GM18868 (cell line): ENCODE results near the gene NDST1.
A peak's percentile ranks its signal among the peaks of the same experiment; 100 is the strongest.

Source experiments
- ATAC-seq: cut with Tn5 transposase; IDR thresholded peaks from one replicate; pipeline ENCODE4 v1.9.1; 2021; ENCODE audit warnings: mild to moderate bottlenecking, moderate library complexity; ENCODE audit not compliant: unreplicated experiment

Gene NDST1

GRCh38 chr5:150540615-150541396 lies 32.9 kb downstream of the NDST1 start:
- ATAC-seq: no peak

DNA sequence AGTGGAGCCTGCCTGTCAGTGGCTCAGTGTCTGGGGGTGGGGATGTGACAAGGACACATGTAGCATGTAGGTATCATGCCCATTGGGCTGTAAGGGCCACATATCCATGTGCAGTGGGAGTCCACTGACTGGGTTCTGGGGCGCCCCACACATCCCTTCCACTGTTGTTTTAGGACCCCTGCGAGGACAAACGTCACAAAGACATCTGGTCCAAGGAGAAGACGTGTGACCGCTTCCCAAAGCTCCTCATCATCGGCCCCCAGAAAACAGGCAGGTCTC lies 33.4 kb downstream of the NDST1 start:
- no peak for ATAC-seq

DNA sequence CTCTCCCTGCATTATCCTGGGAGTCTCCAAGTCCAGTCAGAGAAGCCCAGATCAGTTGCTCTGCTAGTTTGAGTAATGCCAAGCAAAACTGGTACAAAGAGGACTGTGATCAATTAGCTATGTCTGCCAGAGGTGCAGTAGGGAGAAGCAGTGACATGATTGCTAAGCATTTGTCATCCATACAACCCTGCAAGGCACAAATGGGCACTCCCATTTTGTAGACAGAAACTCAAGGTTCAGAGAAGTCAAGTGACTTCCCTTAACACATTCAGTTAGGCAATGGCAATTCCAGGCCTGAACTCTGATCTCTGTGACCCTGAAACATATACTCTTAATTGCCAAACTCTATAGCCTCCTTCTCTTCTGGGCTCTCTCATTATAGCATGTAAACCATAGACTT lies 34.0 kb downstream of the NDST1 start:
- ATAC-seq: no peak

GRCh38 chr5:150542933-150543445 lies 35.1 kb downstream of the NDST1 start:
- no peak for ATAC-seq

- ATAC-seq: peak; percentile 98
These were observed 36.8 kb downstream of the NDST1 start for GRCh38 chr5:150544611-150545219.

DNA sequence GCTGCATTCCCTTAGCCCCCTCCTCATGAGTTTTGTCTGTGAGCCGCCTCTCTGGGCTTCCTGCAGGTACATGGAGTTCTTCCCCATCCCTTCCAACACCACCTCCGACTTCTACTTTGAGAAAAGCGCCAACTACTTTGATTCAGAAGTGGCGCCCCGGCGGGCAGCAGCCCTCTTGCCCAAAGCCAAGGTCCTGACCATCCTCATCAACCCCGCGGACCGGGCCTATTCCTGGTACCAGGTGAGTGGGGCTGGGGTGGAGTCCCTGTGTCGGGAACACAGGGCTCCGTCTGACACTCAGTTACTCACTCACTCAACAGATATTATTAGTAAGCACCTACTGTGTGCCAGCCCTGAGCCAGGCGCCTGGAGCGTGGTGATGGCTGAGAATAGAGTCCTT lies 37.3 kb downstream of the NDST1 start:
- ATAC-seq: no peak

- ATAC-seq: no peak
These were observed 40.2 kb downstream of the NDST1 start for GRCh38 chr5:150548123-150548522.

GRCh38 chr5:150549735-150550134 lies 41.8 kb downstream of the NDST1 start:
- ATAC-seq: no peak

GRCh38 chr5:150550286-150550685 lies 42.4 kb downstream of the NDST1 start:
- ATAC-seq: no peak

GRCh38 chr5:150551066-150551465 lies 43.1 kb downstream of the NDST1 start:
- no peak for ATAC-seq

- ATAC-seq: no peak
These were observed 45.5 kb downstream of the NDST1 start for GRCh38 chr5:150553402-150553801.

DNA sequence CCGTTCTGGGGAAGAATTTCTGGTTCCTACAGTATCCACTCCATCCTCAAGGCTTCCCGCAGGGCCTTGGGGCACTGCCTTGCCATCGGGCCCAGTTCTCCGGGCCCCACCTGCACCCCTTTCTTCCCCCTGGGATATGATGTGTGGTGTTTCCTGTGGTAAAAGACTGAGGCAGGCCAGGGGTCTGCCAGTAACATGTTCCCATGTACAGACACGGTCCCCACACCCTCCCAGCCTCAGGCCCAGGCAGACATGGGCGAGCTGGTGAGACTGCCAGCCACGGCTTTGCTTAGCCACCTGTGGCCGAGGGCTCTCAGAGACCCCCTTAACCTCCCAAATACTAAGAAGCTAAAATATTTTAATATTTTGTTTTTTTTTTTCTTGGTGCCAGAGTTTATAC lies 46.0 kb downstream of the NDST1 start:
- no peak for ATAC-seq

GRCh38 chr5:150554857-150555256 lies 46.9 kb downstream of the NDST1 start:
- ATAC-seq: no peak

GRCh38 chr5:150556106-150556505 lies 48.2 kb downstream of the NDST1 start:
- ATAC-seq: no peak

DNA sequence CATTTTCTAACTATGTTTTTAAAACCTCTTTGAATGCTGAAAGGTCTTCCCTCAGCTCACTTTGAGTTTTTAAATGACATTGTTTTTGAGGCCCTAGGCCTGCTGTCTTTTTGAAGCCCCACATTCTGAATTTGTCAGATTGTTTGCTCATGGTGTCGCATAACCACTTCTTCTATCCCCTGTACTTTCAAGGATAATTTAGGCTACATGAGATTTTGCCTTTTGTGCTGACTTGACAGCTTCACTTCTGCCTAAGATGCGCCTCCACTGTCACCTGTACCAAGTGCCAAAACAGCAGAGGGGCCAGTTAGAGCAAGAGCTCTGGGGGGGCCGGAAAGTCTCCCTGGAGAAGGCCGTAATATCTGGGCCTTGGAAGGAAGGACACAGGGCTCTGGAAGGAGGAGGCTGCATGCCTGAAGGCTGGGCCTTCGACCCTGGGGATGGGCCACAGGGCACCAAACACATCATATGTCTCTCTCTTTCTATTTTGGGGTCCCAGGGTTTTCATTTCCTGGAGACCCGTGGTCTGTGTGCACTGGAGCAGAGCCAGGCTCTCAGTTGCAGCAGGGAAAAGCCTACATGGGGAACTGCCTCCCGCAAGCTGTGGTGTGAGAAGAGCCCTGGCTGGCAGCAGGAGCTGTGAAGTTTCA lies 49.1 kb downstream of the NDST1 start:
- peak; percentile 35 for ATAC-seq

DNA sequence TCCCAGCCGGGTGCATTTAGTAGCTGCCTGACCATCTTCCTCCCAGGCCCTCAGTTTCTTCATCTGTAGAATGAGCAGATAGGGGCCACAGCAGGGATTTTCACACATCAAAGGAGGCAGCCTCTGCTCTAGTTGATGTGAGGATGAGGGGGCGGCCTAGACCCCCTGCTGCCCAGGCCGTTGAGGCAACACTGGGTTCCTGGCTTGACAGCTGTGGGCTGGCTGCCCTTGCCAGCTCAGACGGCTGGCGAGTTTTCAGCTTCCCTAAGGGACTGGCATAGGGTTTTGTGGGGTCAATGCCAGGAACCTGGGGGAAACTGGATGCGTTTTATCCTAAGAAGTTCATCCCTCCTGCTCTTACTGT lies 49.6 kb downstream of the NDST1 start:
- ATAC-seq: no peak

DNA sequence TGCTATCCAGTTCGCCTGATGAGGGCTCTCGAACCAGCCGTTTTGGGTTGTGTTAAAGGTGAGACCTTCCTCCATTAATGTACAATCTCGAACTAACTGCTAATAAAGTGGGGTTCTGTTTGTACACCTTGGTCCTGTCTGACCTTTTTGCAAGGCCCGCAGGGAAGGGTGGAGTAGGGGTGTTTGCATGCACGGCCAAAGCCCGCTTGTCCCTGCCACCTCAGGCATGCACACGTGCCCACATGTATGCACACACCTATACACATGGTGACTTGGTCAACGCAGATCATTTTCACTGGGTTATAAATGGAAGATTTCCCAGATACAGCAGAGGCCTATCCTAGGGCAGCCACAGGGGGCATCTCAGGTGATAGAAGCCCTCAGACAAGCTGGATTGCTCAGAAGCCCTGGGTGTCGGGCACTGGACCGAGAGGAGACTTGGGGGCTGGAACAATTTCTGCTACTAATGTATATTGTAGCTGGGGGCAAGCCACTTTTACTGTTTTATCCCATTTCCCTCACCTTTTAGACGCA lies 50.2 kb downstream of the NDST1 start:
- ATAC-seq: no peak

DNA sequence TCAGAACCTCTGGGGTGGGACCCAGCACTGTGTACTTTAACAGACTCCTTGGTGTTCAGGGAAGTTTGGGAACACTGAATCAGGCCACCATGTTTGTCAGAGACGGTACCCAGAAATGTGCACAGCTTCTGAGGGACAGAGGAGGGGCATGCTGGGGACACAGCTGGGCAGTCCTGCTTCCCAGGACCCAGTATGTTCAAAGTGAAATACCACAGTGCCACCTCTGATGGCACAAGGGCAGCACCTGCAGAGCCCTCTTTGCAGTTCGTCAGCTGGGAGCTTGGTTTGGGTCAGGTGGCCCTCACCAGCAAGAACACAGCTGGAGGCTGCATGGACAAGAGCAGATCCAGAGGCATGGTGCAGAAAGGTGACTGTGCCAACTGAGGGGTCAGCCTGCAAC lies 51.2 kb downstream of the NDST1 start:
- no peak for ATAC-seq

DNA sequence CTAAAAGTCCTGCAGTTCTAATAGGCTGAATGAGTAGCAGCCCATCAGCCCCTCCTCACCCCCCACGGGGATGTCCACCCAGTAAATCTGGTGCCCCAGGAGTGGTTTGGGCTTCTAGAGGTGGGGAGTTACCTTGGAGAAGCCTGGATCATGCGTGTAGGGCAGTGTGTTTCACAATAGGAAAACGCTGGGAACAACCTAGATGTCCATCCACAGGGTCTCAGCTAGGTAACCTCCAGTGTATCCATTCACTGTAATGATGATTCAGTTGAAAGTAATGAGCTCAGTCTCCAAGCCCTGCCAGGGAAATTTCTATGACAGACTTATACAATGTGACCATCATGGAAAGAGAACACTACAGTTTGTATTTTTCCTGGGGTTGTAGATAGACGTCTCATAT lies 51.8 kb downstream of the NDST1 start:
- ATAC-seq: no peak

DNA sequence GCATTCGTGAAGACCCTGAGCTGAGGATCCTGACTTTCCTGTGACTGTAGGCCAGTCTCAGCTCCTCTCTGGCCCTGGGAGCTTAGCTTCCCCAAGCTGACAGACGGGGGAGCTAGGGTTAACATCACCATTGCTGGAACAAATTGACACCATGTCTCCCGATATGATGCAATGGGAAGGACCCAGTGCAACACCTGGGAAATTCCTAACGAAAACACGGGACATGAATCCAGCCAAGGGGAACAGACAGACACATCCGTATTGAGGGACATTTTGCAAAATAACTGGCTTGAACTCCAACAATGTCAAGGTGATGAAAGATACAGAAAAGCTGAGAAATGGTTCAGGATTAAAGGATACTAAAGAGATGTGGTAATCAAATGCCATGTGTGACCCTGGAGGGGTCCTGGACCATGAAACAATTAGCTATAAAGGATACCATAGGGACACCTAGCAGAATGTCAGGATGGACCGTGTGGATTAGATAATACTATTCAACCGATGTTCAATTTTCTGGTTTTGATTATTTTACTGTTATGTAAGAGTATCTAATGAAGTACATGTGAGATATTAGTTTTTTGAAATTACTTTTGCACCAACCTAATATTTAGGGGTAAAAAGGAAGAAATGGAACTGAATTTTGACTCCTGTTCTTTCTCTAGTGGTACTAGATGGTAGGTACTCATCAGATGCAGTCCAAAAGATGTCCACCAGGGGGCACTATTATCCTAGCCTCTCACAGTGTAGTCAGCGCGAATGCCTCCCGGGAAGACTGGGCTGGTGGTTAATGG lies 52.7 kb downstream of the NDST1 start:
- peak; percentile 73 for ATAC-seq

DNA sequence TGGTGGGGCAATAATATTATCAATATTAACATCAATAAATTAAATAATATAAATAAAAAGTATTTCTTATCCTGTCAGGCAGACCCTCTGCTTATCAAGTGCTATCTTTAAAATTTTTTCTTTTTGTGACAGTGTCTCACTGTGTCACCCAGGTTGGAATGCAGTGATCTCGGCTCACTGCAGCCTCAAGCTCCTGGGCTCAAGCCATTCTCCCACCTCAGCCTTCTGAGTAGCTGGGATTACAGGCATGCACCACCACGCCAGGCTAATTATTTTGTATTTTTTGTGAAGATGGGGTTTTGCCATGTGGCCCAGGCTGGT lies 53.2 kb downstream of the NDST1 start:
- no peak for ATAC-seq
